ENCODE data around the gene GLIS2. TPM values are rescaled to one million over a fixed set of nuclear protein-coding genes. Genes with fewer than 3 reads are reported as not detected.
A peak's percentile ranks its signal among the peaks of the same experiment; 100 is the strongest.

Gene GLIS2
- total RNA-seq, 1 donor from 2014 or later = 16.5 TPM

GRCh38 chr16:4325253-4325758 lies 9.4 kb downstream of the GLIS2 start:
- no peak overlapping the region for H3K4me3 Mint-ChIP-seq (ENCODE audit: unreplicated experiment)
- peaks cover 2% of the 10 kb centered on the region for H3K9me3 Mint-ChIP-seq (ENCODE audit: unreplicated experiment)
- peaks cover 2% of the 10 kb centered on the region for H3K27me3 Mint-ChIP-seq (ENCODE audit: unreplicated experiment)
- H3K4me1 Mint-ChIP-seq (ENCODE audit: low read depth, unreplicated experiment) = peaks cover 10% of the 10 kb centered on the region
- no peak for DNase-seq
- H3K27ac Mint-ChIP-seq (ENCODE audit: unreplicated experiment) = no peak overlapping the region
- no peak for TF ChIP-seq CTCF (IDR thresholded peaks at IDR 0.05; ENCODE audit: partially characterized antibody, unreplicated experiment)
- H3K36me3 Mint-ChIP-seq (ENCODE audit: unreplicated experiment) = no peaks in the 10 kb centered on the region

- H3K27ac Mint-ChIP-seq (ENCODE audit: unreplicated experiment) = no peak overlapping the region
- no peak for DNase-seq
- peaks cover 10% of the 10 kb centered on the region for H3K4me1 Mint-ChIP-seq (ENCODE audit: low read depth, unreplicated experiment)
- H3K27me3 Mint-ChIP-seq (ENCODE audit: unreplicated experiment) = peaks cover 4% of the 10 kb centered on the region
- peaks cover 2% of the 10 kb centered on the region for H3K9me3 Mint-ChIP-seq (ENCODE audit: unreplicated experiment)
- H3K36me3 Mint-ChIP-seq (ENCODE audit: unreplicated experiment) = no peaks in the 10 kb centered on the region
- no peak overlapping the region for H3K4me3 Mint-ChIP-seq (ENCODE audit: unreplicated experiment)
- TF ChIP-seq CTCF (IDR thresholded peaks at IDR 0.05; ENCODE audit: partially characterized antibody, unreplicated experiment) = no peak
Observed at GRCh38 chr16:4327386-4328045, 11.6 kb downstream of the GLIS2 start.

GRCh38 chr16:4328046-4328781 lies 12.3 kb downstream of the GLIS2 start:
- H3K4me3 Mint-ChIP-seq (ENCODE audit: unreplicated experiment) = no peak overlapping the region
- H3K9me3 Mint-ChIP-seq (ENCODE audit: unreplicated experiment) = peaks cover 2% of the 10 kb centered on the region
- H3K36me3 Mint-ChIP-seq (ENCODE audit: unreplicated experiment) = no peaks in the 10 kb centered on the region
- H3K27me3 Mint-ChIP-seq (ENCODE audit: unreplicated experiment) = peaks cover 4% of the 10 kb centered on the region
- peak overlapping the region; percentile 66 for H3K27ac Mint-ChIP-seq (ENCODE audit: unreplicated experiment)
- H3K4me1 Mint-ChIP-seq (ENCODE audit: low read depth, unreplicated experiment) = peaks cover 10% of the 10 kb centered on the region
- DNase-seq = peak; percentile 85
- peak; percentile 35 for TF ChIP-seq CTCF (IDR thresholded peaks at IDR 0.05; ENCODE audit: partially characterized antibody, unreplicated experiment)

GRCh38 chr16:4328782-4329775 lies 13.2 kb downstream of the GLIS2 start:
- Mint-ChIP-seq H3K27me3 (ENCODE audit: unreplicated experiment) (peaks cover 4% of the 10 kb centered on the region), H3K4me3 (ENCODE audit: unreplicated experiment) (no peak overlapping the region), H3K36me3 (ENCODE audit: unreplicated experiment) (no peaks in the 10 kb centered on the region), H3K27ac (ENCODE audit: unreplicated experiment) (no peak overlapping the region), H3K9me3 (ENCODE audit: unreplicated experiment) (peaks cover 2% of the 10 kb centered on the region), H3K4me1 (ENCODE audit: low read depth, unreplicated experiment) (peaks cover 10% of the 10 kb centered on the region)
- no peak for DNase-seq
- TF ChIP-seq CTCF (IDR thresholded peaks at IDR 0.05; ENCODE audit: partially characterized antibody, unreplicated experiment) = no peak
